Testis (tissue), 3 donors: ENCODE measurements around the gene COIL. TPM values are rescaled to one million over a fixed set of nuclear protein-coding genes. Genes with fewer than 3 reads are reported as not detected.
"Not testable (repeated sequence)": the region's sequence is repeated elsewhere in the genome, so short reads cannot be mapped to it uniquely, and the experiment has no call there.

ENCODE experiments used
- DNase-seq: peaks from one replicate; pipeline ENCODE4 v3.0.0-alpha.2; 2019
- H3K27ac ChIP-seq, 2 donors: fragments of 200-600 bp; sonication (generic); one replicate each; pipeline ENCODE4 v1.5.1; 2019
- H3K27me3 ChIP-seq: fragments of 200-600 bp; sonication (generic); one replicate; pipeline ENCODE4 v1.5.1; 2019
- H3K36me3 ChIP-seq: fragments of 200-600 bp; sonication (generic); one replicate; pipeline ENCODE4 v1.5.1; 2017; ENCODE audit warnings: low read depth; ENCODE audit errors: missing control alignments
- H3K4me1 ChIP-seq: fragments of 200-600 bp; sonication (generic); one replicate; pipeline ENCODE4 v1.5.1; 2019
- H3K4me3 ChIP-seq, 2 donors: fragments of 200-600 bp; sonication (generic); one replicate each; pipeline ENCODE4 v1.5.1; 2017 to 2019
- H3K9me3 ChIP-seq: fragments of 200-600 bp; sonication (generic); one replicate; pipeline ENCODE4 v1.5.1; 2017
- CTCF ChIP-seq, 3 experiments: fragments of 450-650 bp in 2 of 3; fragments of 200-600 bp in 1 of 3; sonication (generic) in 1 of 3; IDR thresholded peaks; one replicate each; pipeline ENCODE4 v1.5.1; 2016 to 2019; ENCODE audit warnings: antibody characterized with exemption in 3 of 3, mild to moderate bottlenecking in 2 of 3, moderate library complexity in 1 of 3
- POLR2A ChIP-seq: fragments of 450-650 bp; IDR thresholded peaks from one replicate; pipeline ENCODE4 v1.6.1; 2017; ENCODE audit warnings: antibody characterized with exemption, mild to moderate bottlenecking, moderate library complexity
- WGBS, 2 donors: methylation state at CpG; one replicate each; pipeline ENCODE4 v1.1.5; 2018; 5-methylcytosine and 5-hydroxymethylcytosine counted together
- intact Hi-C: fragments of 100-400 bp; cut with DNase I; formaldehyde crosslinking; loops from one replicate; pipeline ENCODE4 v1.15.1; 2023; ENCODE audit warnings: low total_unique reads
- polyA plus RNA-seq: library from polyadenylated mRNA; stranded (reverse); fragments of 350-450 nt; fragmentation: Illumina TruSeq; extraction: RNeasy Lipid Tissue Mini Kit (QIAGEN cat#74804); gene quantifications from one replicate; pipeline ENCODE4 v1.2.3, GENCODE V29; 2014; ENCODE audit warnings: low read depth, low replicate concordance; ENCODE audit not compliant: insufficient read depth
- total RNA-seq, 2 donors: library from RNA; depleted of rRNA; stranded (reverse); fragments of >200 nt; gene quantifications; one replicate each; pipeline ENCODE4 v1.2.3, GENCODE V29; 2016

Gene COIL
- total and polyA plus RNA-seq, 3 donors from 2014 or later, result 48.4 to 214 (median 87.6) TPM

- H3K9me3 ChIP-seq, result no peaks in the 10 kb centered on the region
- intact Hi-C loops, result no loop called here
- TF ChIP-seq POLR2A, result no peak
- TF ChIP-seq CTCF (IDR thresholded peaks at IDR 0.05), result no peak
- no peaks in the 10 kb centered on the region for H3K4me1 ChIP-seq
- no peak for DNase-seq
- H3K27ac ChIP-seq, result no peak overlapping the region
- no peak overlapping the region for H3K4me3 ChIP-seq
- H3K36me3 ChIP-seq, result no peaks in the 10 kb centered on the region
- no peaks in the 10 kb centered on the region for H3K27me3 ChIP-seq
- 90 to 94% methylated on average over 11 of the region's 11 CpGs for WGBS, 2 donors
Measured at GRCh38 chr17:56987283-56987834, 26.5 kb upstream of the COIL start.

GRCh38 chr17:56985371-56986162 is 24.7 kb upstream of the COIL start:
- no peak overlapping the region for H3K27ac ChIP-seq
- H3K4me3 ChIP-seq, result no peak overlapping the region
- no peaks in the 10 kb centered on the region for H3K27me3 ChIP-seq
- DNase-seq, result no peak
- 75 to 83% methylated on average over 14 of the region's 14 CpGs for WGBS, 2 donors
- TF ChIP-seq CTCF (IDR thresholded peaks at IDR 0.05) (no peak), POLR2A (no peak)
- no peaks in the 10 kb centered on the region for H3K36me3 ChIP-seq
- no peaks in the 10 kb centered on the region for H3K4me1 ChIP-seq
- intact Hi-C loops, result no loop called here
- no peaks in the 10 kb centered on the region for H3K9me3 ChIP-seq

- Histone ChIP-seq H3K27me3 (no peaks in the 10 kb centered on the region), H3K9me3 (no peaks in the 10 kb centered on the region), H3K27ac (no peak overlapping the region)
Measured at GRCh38 chr17:56983366-56983765, 22.5 kb upstream of the COIL start.

GRCh38 chr17:56982312-56982711 is 21.5 kb upstream of the COIL start:
- TF ChIP-seq CTCF (IDR thresholded peaks at IDR 0.05) (no peak), POLR2A (no peak)
- H3K4me3 ChIP-seq, result no peak overlapping the region
- H3K9me3 ChIP-seq, result no peaks in the 10 kb centered on the region
- intact Hi-C loops, result no loop called here
- no peak overlapping the region for H3K27ac ChIP-seq
- peaks cover 8% of the 10 kb centered on the region for H3K4me1 ChIP-seq
- no peaks in the 10 kb centered on the region for H3K27me3 ChIP-seq
- H3K36me3 ChIP-seq, result no peaks in the 10 kb centered on the region
- DNase-seq, result no peak
- WGBS, 2 donors, result 92 to 94% methylated on average over 5 to 8 of the region's 8 CpGs

More at GRCh38 chr17:56983366-56983765, 22.5 kb upstream of the COIL start:
- no peak for TF ChIP-seq POLR2A
- TF ChIP-seq CTCF (IDR thresholded peaks at IDR 0.05), result no peak
- WGBS, 2 donors, result 92% methylated on average over 3 of the region's 3 CpGs
- H3K4me3 ChIP-seq, result no peak overlapping the region
- peaks cover 4% of the 10 kb centered on the region for H3K4me1 ChIP-seq
- intact Hi-C loops, result no loop called here
- H3K36me3 ChIP-seq, result no peaks in the 10 kb centered on the region
- DNase-seq, result no peak

- DNase-seq, intact Hi-C loops, H3K27me3 ChIP-seq, H3K36me3 ChIP-seq, H3K4me3 ChIP-seq, H3K4me1 ChIP-seq, H3K9me3 ChIP-seq, H3K27ac ChIP-seq: not testable (repeated sequence)
- WGBS, 2 donors, result 93 to 96% methylated on average over 12 of the region's 12 CpGs
Measured at GRCh38 chr17:56980526-56980925, 19.7 kb upstream of the COIL start.
